Measurements from ENCODE around the gene CDC14B. TPM values are rescaled to one million over a fixed set of nuclear protein-coding genes. Genes with fewer than 3 reads are reported as not detected.

Gene CDC14B
- total RNA-seq, 1 experiment from 2014 or later: 5.2 TPM

- intact Hi-C loops (cut with micrococcal nuclease; ENCODE audit: unreplicated experiment): no loop called here
- no peak for TF ChIP-seq CTCF (conservative IDR thresholded peaks at IDR 0.05; ENCODE audit: low read depth, low read length)
- no peak for TF ChIP-seq EZH2 (IDR thresholded peaks at IDR 0.05; ENCODE audit: borderline replicate concordance, low read depth, low read length, poor library complexity, severe bottlenecking)
- POLR2A ChIA-PET (ENCODE audit: low non-redundant PET): no interaction called here
- Histone ChIP-seq H3K9me3 (ENCODE audit: low read depth, low read length, poor library complexity, severe bottlenecking) (no peaks in the 10 kb centered on the region), H3K27me3 (replicated peaks; ENCODE audit: insufficient read depth, low read depth, low read length, poor library complexity) (no peaks in the 10 kb centered on the region), H3K4me1 (ENCODE audit: insufficient read depth, low read length, poor library complexity, severe bottlenecking) (peaks cover 14% of the 10 kb centered on the region), H3K36me3 (ENCODE audit: insufficient read depth, low read length, poor library complexity, severe bottlenecking) (no peaks in the 10 kb centered on the region), H3K27ac (ENCODE audit: low read depth, low read length, poor library complexity, severe bottlenecking) (no peak overlapping the region), H3K4me3 (ENCODE audit: low read depth, low read length, poor library complexity, severe bottlenecking) (no peak overlapping the region)
- no TSS peak for BruUV-seq (replicated peaks)
- CTCF ChIA-PET: no interaction called here
- DNase-seq (ENCODE audit: low spot score): no peak
Observed at GRCh38 chr9:96574455-96574854, 45.2 kb downstream of the CDC14B start.

GRCh38 chr9:96567203-96567700, 52.4 kb downstream of the CDC14B start:
- peak overlapping the region; percentile 77 for H3K4me3 ChIP-seq (ENCODE audit: low read depth, low read length, poor library complexity, severe bottlenecking)
- peak; percentile 43 for DNase-seq (ENCODE audit: low spot score)
- peak overlapping the region; percentile 69 for H3K27ac ChIP-seq (ENCODE audit: low read depth, low read length, poor library complexity, severe bottlenecking)
- TF ChIP-seq CTCF (conservative IDR thresholded peaks at IDR 0.05; ENCODE audit: low read depth, low read length) (no peak), EZH2 (IDR thresholded peaks at IDR 0.05; ENCODE audit: borderline replicate concordance, low read depth, low read length, poor library complexity, severe bottlenecking) (no peak)
- ChIA-PET POLR2A (ENCODE audit: low non-redundant PET) (no interaction called here), CTCF (interaction anchor here (0.6 kb wide), 1 partner anchor 51 kb away, joined by 4 read pairs; no protein-coding TSS in a partner anchor)
- H3K4me1 ChIP-seq (ENCODE audit: insufficient read depth, low read length, poor library complexity, severe bottlenecking): peaks cover 18% of the 10 kb centered on the region
- H3K9me3 ChIP-seq (ENCODE audit: low read depth, low read length, poor library complexity, severe bottlenecking): no peaks in the 10 kb centered on the region
- intact Hi-C loops (cut with micrococcal nuclease; ENCODE audit: unreplicated experiment): no loop called here
- H3K36me3 ChIP-seq (ENCODE audit: insufficient read depth, low read length, poor library complexity, severe bottlenecking): no peaks in the 10 kb centered on the region
- no TSS peak for BruUV-seq (replicated peaks)
- no peaks in the 10 kb centered on the region for H3K27me3 ChIP-seq (replicated peaks; ENCODE audit: insufficient read depth, low read depth, low read length, poor library complexity)

GRCh38 chr9:96566498-96567202, 53.0 kb downstream of the CDC14B start:
- peak; percentile 72 for TF ChIP-seq CTCF (conservative IDR thresholded peaks at IDR 0.05; ENCODE audit: low read depth, low read length)
- no peak for TF ChIP-seq EZH2 (IDR thresholded peaks at IDR 0.05; ENCODE audit: borderline replicate concordance, low read depth, low read length, poor library complexity, severe bottlenecking)
- intact Hi-C loops (cut with micrococcal nuclease; ENCODE audit: unreplicated experiment): no loop called here
- H3K4me1 ChIP-seq (ENCODE audit: insufficient read depth, low read length, poor library complexity, severe bottlenecking): peaks cover 13% of the 10 kb centered on the region
- H3K4me3 ChIP-seq (ENCODE audit: low read depth, low read length, poor library complexity, severe bottlenecking): peak overlapping the region; percentile 77
- DNase-seq (ENCODE audit: low spot score): peak; percentile 75
- H3K27me3 ChIP-seq (replicated peaks; ENCODE audit: insufficient read depth, low read depth, low read length, poor library complexity): no peaks in the 10 kb centered on the region
- BruUV-seq (replicated peaks): no TSS peak
- H3K27ac ChIP-seq (ENCODE audit: low read depth, low read length, poor library complexity, severe bottlenecking): peak overlapping the region; percentile 69
- POLR2A ChIA-PET (ENCODE audit: low non-redundant PET): no interaction called here
- H3K36me3 ChIP-seq (ENCODE audit: insufficient read depth, low read length, poor library complexity, severe bottlenecking): no peaks in the 10 kb centered on the region
- no peaks in the 10 kb centered on the region for H3K9me3 ChIP-seq (ENCODE audit: low read depth, low read length, poor library complexity, severe bottlenecking)
- CTCF ChIA-PET: interaction anchor here (0.6 kb wide), 1 partner anchor 52 kb away, joined by 4 read pairs; no protein-coding TSS in a partner anchor

Measured in A673 (cell line).